ENCODE measurements around the gene FGA.

DNA sequence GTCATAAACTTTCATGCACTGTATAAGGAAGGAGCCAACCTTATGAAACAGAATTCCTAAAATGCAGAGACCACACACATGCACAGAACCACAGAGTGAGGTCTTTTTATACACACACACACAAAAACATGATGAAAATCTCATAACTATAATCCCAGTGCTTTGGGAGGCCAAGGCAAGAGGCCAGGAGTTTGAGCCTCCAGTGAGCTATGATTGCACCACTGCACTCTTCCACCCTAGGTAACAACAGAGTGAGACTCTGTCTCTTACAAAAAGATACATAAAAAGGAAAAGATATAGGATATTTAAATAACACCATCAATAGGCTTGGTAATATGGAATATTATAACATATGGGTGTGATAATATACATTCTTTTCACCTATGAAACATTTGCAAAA lies 10.6 kb downstream of the FGA start:
- TF ChIP-seq SMC3 (IDR thresholded peaks at IDR 0.05) (no peak), RAD21 (conservative IDR thresholded peaks at IDR 0.05 in 1 of 2, IDR thresholded peaks at IDR 0.05 in 1 of 2) (no peak), PHF8 (IDR thresholded peaks at IDR 0.05; ENCODE audit: borderline replicate concordance, low read depth) (no peak), RCOR1 (IDR thresholded peaks at IDR 0.05; ENCODE audit: low read depth, low read length) (no peak), POLR2AphosphoS2 (conservative IDR thresholded peaks at IDR 0.05; ENCODE audit: low read length) (no peak), JUN (IDR thresholded peaks at IDR 0.05) (no peak)
- TF ChIP-seq, protein P1, sequence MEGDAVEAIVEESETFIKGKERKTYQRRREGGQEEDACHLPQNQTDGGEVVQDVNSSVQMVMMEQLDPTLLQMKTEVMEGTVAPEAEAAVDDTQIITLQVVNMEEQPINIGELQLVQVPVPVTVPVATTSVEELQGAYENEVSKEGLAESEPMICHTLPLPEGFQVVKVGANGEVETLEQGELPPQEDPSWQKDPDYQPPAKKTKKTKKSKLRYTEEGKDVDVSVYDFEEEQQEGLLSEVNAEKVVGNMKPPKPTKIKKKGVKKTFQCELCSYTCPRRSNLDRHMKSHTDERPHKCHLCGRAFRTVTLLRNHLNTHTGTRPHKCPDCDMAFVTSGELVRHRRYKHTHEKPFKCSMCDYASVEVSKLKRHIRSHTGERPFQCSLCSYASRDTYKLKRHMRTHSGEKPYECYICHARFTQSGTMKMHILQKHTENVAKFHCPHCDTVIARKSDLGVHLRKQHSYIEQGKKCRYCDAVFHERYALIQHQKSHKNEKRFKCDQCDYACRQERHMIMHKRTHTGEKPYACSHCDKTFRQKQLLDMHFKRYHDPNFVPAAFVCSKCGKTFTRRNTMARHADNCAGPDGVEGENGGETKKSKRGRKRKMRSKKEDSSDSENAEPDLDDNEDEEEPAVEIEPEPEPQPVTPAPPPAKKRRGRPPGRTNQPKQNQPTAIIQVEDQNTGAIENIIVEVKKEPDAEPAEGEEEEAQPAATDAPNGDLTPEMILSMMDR (IDR thresholded peaks at IDR 0.05) = no peak
- TF ChIP-seq, protein P2, sequence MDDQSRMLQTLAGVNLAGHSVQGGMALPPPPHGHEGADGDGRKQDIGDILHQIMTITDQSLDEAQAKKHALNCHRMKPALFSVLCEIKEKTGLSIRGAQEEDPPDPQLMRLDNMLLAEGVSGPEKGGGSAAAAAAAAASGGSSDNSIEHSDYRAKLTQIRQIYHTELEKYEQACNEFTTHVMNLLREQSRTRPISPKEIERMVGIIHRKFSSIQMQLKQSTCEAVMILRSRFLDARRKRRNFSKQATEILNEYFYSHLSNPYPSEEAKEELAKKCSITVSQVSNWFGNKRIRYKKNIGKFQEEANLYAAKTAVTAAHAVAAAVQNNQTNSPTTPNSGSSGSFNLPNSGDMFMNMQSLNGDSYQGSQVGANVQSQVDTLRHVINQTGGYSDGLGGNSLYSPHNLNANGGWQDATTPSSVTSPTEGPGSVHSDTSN (IDR thresholded peaks at IDR 0.05) = no peak
